WI38 (cell line): ENCODE measurements around the gene CLEC4E.
"Not testable (repeated sequence)": the region's sequence is repeated elsewhere in the genome, so short reads cannot be mapped to it uniquely, and the experiment has no call there.

Experiments
- H3K4me3 ChIP-seq: 2 replicates; pipeline ENCODE4 v1.5.1; 2011; ENCODE audit warnings: low read depth, mild to moderate bottlenecking, control low read depth, low read length
- CTCF ChIP-seq: IDR thresholded peaks from 2 replicates; pipeline ENCODE4 v1.5.1; 2012; ENCODE audit warnings: low read depth, mild to moderate bottlenecking, control low read depth, low read length

Gene CLEC4E

GRCh38 chr12:8508223-8508622 is 32.5 kb downstream of the CLEC4E start:
- no peak for TF ChIP-seq CTCF
- H3K4me3 ChIP-seq, result no peak overlapping the region

- no peak for TF ChIP-seq CTCF
- H3K4me3 ChIP-seq, result no peak overlapping the region
Measured at GRCh38 chr12:8507596-8507995, 33.1 kb downstream of the CLEC4E start.

DNA sequence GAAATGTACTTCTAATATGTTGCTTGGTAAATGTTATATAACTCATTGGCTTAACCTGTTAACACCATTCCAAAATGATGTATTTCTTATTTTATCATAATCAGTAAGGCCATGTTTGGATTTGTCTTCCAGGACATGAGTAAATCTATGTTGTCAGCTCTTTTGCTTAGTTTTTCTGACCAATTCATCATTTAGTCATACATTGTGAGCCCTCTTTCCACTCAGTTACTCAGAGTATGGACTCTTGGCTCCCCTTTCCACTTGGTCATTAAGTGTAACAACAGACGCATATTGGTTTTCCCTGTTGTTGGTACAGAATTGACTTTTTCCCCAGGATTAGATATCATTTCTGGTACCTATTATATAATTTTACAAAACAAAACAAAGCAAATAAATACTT is 36.4 kb downstream of the CLEC4E start:
- H3K4me3 ChIP-seq, result no peak overlapping the region
- TF ChIP-seq CTCF, result no peak

DNA sequence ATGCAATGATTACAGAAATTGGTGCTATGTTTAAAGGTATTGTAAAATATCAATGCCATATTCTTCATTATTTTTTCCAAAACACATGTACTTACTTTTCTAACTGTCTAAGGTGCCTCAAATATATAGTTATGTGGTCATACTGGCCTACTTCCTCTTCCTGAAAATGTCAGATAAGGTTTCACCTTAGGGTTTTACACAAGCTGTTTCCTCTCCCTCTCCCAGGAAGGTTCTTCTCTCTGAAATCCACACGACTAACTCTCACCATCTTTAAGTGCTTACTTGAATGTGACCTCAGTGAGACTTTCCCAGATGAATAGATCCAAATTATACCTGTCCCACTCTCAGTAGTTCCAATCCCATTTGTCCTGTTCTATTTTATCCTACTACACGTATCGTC is 39.0 kb downstream of the CLEC4E start:
- H3K4me3 ChIP-seq, result no peak overlapping the region
- no peak for TF ChIP-seq CTCF

GRCh38 chr12:8499616-8500015 is 41.1 kb downstream of the CLEC4E start:
- no peak overlapping the region for H3K4me3 ChIP-seq
- no peak for TF ChIP-seq CTCF

DNA sequence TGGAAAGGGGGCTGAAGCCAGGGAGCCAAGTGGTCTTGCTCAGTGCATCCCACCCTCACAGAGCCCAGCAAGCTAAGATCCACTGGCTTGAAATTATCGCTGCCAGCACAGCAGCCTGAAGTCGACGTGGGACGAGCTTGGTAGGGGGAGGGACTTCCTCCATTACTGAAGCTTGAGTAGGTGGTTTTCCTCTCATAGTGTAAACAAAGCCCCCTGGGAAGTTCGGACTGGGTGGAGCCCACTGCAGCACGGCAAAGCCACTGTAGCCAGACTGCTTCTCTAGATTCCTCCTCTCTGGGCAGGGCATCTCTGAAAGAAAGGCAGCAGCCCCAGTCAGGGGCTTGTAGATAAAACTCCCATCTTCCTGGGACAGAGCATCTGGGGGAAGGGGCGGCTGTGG is 44.6 kb downstream of the CLEC4E start:
- H3K4me3 ChIP-seq, result not testable (repeated sequence)

- H3K4me3 ChIP-seq, result not testable (repeated sequence)
Measured at GRCh38 chr12:8495671-8496070, 45.0 kb downstream of the CLEC4E start.

GRCh38 chr12:8493084-8493483 is 47.6 kb downstream of the CLEC4E start:
- H3K4me3 ChIP-seq, result no peak overlapping the region
- no peak for TF ChIP-seq CTCF
